Kidney (tissue), 14 donors: ENCODE results near the gene SGCD. TPM values are rescaled to one million over a fixed set of nuclear protein-coding genes. Genes with fewer than 3 reads are reported as not detected.

Source experiments
- DNase-seq, 5 donors: peaks; one replicate each; pipeline ENCODE4 v3.0.0-alpha.2; 2013 to 2020
- FAIRE-seq: peaks from 2 replicates; lab custom pipeline; 2012; peaks lifted over from hg19 to GRCh38; lab: Jason Lieb, UNC
- H3K27ac ChIP-seq, 2 donors: one replicate each; pipeline ENCODE4 v1.7.0; 2013; ENCODE audit warnings: low read depth in 2 of 2, low read length in 2 of 2, inconsistent platforms in 1 of 2
- H3K27me3 ChIP-seq: one replicate; pipeline ENCODE4 v1.7.1; 2013; ENCODE audit warnings: low read length, inconsistent platforms; ENCODE audit not compliant: control insufficient read depth, insufficient read depth
- H3K36me3 ChIP-seq, 3 donors: one replicate each; pipeline versions ENCODE4 v1.7.0 to v1.7.1; 2013; ENCODE audit warnings: low read length in 3 of 3, control low read depth in 1 of 3, inconsistent platforms in 1 of 3; ENCODE audit not compliant: insufficient read depth in 3 of 3, control insufficient read depth in 2 of 3
- H3K4me1 ChIP-seq, 3 donors: one replicate each; pipeline versions ENCODE4 v1.7.0 to v1.7.1; 2013; ENCODE audit warnings: low read length in 3 of 3, inconsistent platforms in 1 of 3, low read depth in 1 of 3; ENCODE audit not compliant: control insufficient read depth in 2 of 3, insufficient read depth in 2 of 3
- H3K4me3 ChIP-seq, 3 donors: one replicate each; pipeline versions ENCODE4 v1.7.0 to v1.8.1; 2013; ENCODE audit warnings: low read length in 3 of 3, control low read depth in 1 of 3, inconsistent platforms in 1 of 3
- H3K9ac ChIP-seq, 3 donors: one replicate each; pipeline versions ENCODE4 v1.7.0 to v1.7.1; 2013; ENCODE audit warnings: low read length in 3 of 3, control low read depth in 1 of 3, inconsistent platforms in 1 of 3
- H3K9me3 ChIP-seq, 3 donors: one replicate each; pipeline versions ENCODE4 v1.7.0 to v1.7.1; 2013; ENCODE audit warnings: low read length in 3 of 3, control low read depth in 1 of 3, inconsistent platforms in 1 of 3; ENCODE audit not compliant: control insufficient read depth in 2 of 3, insufficient read depth in 1 of 3
- intact Hi-C: fragments of 100-400 bp; cut with DNase I; formaldehyde crosslinking; loops from one replicate; pipeline ENCODE4 v1.11.1; 2022
- polyA plus RNA-seq: library from polyadenylated mRNA; stranded (reverse); fragments of 350-450 nt; fragmentation: Illumina TruSeq; extraction: RNeasy Lipid Tissue Mini Kit (QIAGEN cat#74804); gene quantifications from one replicate; pipeline ENCODE4 v1.2.3, GENCODE V29; 2014; ENCODE audit warnings: low read depth, low replicate concordance; ENCODE audit not compliant: insufficient read depth
- total RNA-seq: library from RNA; stranded (reverse); fragmentation: NEBNext Ultra II Directional; extraction: Animal tissue kit (Norgen Biotek cat#: 25700); gene quantifications from one replicate; pipeline ENCODE4 v1.2.1, GENCODE V29; 2021
- TF ChIP-seq, protein P1 (sequence below): IDR thresholded peaks from 3 replicates; pipeline ENCODE4 v1.5.1; 2012; ENCODE audit warnings: mild to moderate bottlenecking, moderate library complexity, borderline replicate concordance; ENCODE audit not compliant: insufficient read depth; ENCODE audit errors: extremely low read depth
- donor health status: control.
- donor health status: control.
- donor health status: control.
- donor health status: control.
- donor health status: control.
- donor health status: DM: yes; HTN: yes; CAD: no.
- donor health status: Normal renal cell carcinoma (clear cell type).

SGCD gene
- total and polyA plus RNA-seq, 2 donors from 2014 or later = 0.99 to 2.7 TPM

DNA sequence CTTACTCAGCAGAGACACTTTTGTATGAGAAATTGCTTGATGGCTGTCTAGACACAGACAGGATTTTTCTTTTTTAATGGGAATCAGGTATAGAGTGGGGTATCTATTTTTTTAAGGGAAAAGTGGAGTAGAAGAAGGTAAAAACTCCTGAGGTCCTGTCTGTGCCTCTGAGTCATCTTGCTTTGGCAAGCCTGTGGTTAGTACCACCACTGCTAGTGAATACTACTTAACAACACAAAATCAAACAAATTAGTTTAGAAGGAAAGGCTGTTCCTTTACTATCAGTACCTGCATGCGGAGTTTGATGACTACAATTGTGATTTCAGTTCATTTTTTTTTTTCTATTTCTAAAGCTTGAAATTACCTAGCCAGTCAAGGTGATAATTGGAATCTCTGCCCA, 372.2 kb downstream of the SGCD start:
- H3K4me3 ChIP-seq = no peak overlapping the region
- DNase-seq (no peak), FAIRE-seq (no peak)
- TF ChIP-seq, protein P1, sequence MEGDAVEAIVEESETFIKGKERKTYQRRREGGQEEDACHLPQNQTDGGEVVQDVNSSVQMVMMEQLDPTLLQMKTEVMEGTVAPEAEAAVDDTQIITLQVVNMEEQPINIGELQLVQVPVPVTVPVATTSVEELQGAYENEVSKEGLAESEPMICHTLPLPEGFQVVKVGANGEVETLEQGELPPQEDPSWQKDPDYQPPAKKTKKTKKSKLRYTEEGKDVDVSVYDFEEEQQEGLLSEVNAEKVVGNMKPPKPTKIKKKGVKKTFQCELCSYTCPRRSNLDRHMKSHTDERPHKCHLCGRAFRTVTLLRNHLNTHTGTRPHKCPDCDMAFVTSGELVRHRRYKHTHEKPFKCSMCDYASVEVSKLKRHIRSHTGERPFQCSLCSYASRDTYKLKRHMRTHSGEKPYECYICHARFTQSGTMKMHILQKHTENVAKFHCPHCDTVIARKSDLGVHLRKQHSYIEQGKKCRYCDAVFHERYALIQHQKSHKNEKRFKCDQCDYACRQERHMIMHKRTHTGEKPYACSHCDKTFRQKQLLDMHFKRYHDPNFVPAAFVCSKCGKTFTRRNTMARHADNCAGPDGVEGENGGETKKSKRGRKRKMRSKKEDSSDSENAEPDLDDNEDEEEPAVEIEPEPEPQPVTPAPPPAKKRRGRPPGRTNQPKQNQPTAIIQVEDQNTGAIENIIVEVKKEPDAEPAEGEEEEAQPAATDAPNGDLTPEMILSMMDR = no peak
- H3K27ac ChIP-seq = no peak overlapping the region
- no peaks in the 10 kb centered on the region for H3K9me3 ChIP-seq
- no peaks in the 10 kb centered on the region for H3K27me3 ChIP-seq
- intact Hi-C loops = no loop called here
- H3K9ac ChIP-seq = no peak overlapping the region
- H3K4me1 ChIP-seq = no peaks in the 10 kb centered on the region
- no peaks in the 10 kb centered on the region for H3K36me3 ChIP-seq

DNA sequence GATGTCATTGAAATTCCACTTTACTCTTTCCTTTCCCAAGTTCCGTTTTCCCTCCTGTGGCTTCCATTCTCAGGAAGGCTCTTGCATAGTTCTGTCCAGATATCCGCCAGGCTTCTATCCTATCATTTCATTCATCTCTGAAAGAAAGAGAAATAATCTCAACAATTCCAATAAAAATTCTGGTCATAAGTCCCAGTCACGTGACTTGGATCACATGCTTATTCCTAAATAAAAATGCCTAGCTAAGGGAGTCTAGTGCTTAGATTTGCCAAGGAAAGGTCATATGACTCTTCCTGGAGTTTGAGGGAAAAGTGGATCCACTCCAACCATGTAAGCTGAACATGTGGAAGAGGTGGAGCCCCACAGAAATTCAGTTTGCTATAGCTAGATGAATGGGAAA, 377.2 kb downstream of the SGCD start:
- FAIRE-seq (no peak), DNase-seq (no peak)
- H3K36me3 ChIP-seq = no peaks in the 10 kb centered on the region
- TF ChIP-seq, protein P1 = no peak
- no peak overlapping the region for H3K27ac ChIP-seq
- no peaks in the 10 kb centered on the region for H3K9me3 ChIP-seq
- no peaks in the 10 kb centered on the region for H3K27me3 ChIP-seq
- H3K4me3 ChIP-seq = no peak overlapping the region
- intact Hi-C loops = no loop called here
- no peak overlapping the region for H3K9ac ChIP-seq
- H3K4me1 ChIP-seq = no peaks in the 10 kb centered on the region

DNA sequence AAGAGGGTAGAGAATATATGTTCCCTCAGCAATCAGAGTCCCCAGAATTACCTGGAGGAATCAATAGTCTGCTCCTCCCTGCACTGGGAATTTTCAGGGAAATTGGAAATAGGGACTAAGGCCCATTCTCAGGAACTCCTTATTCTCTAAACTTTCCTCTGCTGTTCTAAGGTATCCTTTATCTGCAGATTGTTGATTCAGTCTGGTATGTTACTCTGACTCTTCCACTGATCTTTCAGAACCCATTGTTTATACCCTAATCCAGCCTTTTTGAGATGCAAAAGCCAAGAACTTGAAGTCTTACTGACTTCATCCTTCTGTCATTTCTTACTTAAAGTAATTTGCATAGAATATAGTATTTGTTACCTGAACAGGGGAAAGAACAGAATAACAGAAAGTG, 379.7 kb downstream of the SGCD start:
- intact Hi-C loops = no loop called here
- no peaks in the 10 kb centered on the region for H3K36me3 ChIP-seq
- H3K9me3 ChIP-seq = no peaks in the 10 kb centered on the region
- H3K4me3 ChIP-seq = no peak overlapping the region
- DNase-seq (no peak), FAIRE-seq (no peak)
- H3K27ac ChIP-seq = no peak overlapping the region
- no peaks in the 10 kb centered on the region for H3K4me1 ChIP-seq
- TF ChIP-seq, protein P1 = no peak
- H3K27me3 ChIP-seq = no peaks in the 10 kb centered on the region
- H3K9ac ChIP-seq = no peak overlapping the region

DNA sequence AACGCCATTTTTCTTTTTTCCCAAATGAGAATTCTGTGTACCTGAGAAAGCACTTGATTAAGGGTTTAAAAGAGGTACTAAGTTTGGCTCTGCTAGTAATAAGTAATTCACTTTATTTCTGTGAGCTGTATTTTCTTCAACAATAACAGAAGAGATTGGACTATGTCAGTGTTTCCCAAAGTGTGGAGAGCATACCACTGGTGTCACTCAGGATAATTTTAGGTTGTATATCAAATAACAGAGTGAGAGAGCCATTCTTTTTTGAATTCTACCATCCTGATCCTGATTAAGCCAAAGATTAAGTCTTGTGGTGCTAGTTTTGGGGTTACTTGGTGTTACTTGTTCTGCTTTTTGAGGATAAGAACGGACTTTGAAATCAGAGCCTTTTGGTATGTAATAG, 380.8 kb downstream of the SGCD start:
- no peaks in the 10 kb centered on the region for H3K27me3 ChIP-seq
- TF ChIP-seq, protein P1 = no peak
- H3K27ac ChIP-seq = no peak overlapping the region
- H3K9ac ChIP-seq = no peak overlapping the region
- no peak overlapping the region for H3K4me3 ChIP-seq
- no peaks in the 10 kb centered on the region for H3K36me3 ChIP-seq
- no peaks in the 10 kb centered on the region for H3K4me1 ChIP-seq
- DNase-seq = no peak
- no peaks in the 10 kb centered on the region for H3K9me3 ChIP-seq
- FAIRE-seq = no peak
- intact Hi-C loops = no loop called here
